ENCODE results near the gene HORMAD2.

The HORMAD2 gene

GRCh38 chr22:30044881-30045493, 35.3 kb upstream of the HORMAD2 start:
- DNase-seq (ENCODE audit: low read depth) = no peak
- no peak for TF ChIP-seq CTCF (conservative IDR thresholded peaks at IDR 0.05; ENCODE audit: low read depth, low read length)
- H3K4me3 ChIP-seq (ENCODE audit: low read depth, low read length) = no peak overlapping the region

GRCh38 chr22:30045494-30045887, 34.8 kb upstream of the HORMAD2 start:
- no peak for TF ChIP-seq CTCF (conservative IDR thresholded peaks at IDR 0.05; ENCODE audit: low read depth, low read length)
- no peak overlapping the region for H3K4me3 ChIP-seq (ENCODE audit: low read depth, low read length)
- DNase-seq (ENCODE audit: low read depth) = no peak

GRCh38 chr22:30045901-30046715, 34.2 kb upstream of the HORMAD2 start:
- no peak overlapping the region for H3K4me3 ChIP-seq (ENCODE audit: low read depth, low read length)
- no peak for TF ChIP-seq CTCF (conservative IDR thresholded peaks at IDR 0.05; ENCODE audit: low read depth, low read length)
- DNase-seq (ENCODE audit: low read depth) = no peak

- DNase-seq (ENCODE audit: low read depth) = no peak
- no peak for TF ChIP-seq CTCF (conservative IDR thresholded peaks at IDR 0.05; ENCODE audit: low read depth, low read length)
- no peak overlapping the region for H3K4me3 ChIP-seq (ENCODE audit: low read depth, low read length)
Observed at GRCh38 chr22:30046716-30047363, 33.4 kb upstream of the HORMAD2 start.

GRCh38 chr22:30047364-30047738, 32.9 kb upstream of the HORMAD2 start:
- no peak overlapping the region for H3K4me3 ChIP-seq (ENCODE audit: low read depth, low read length)
- TF ChIP-seq CTCF (conservative IDR thresholded peaks at IDR 0.05; ENCODE audit: low read depth, low read length) = peak; percentile 31
- DNase-seq (ENCODE audit: low read depth) = peak; percentile 59

GRCh38 chr22:30048681-30049080, 31.6 kb upstream of the HORMAD2 start:
- no peak for TF ChIP-seq CTCF (conservative IDR thresholded peaks at IDR 0.05; ENCODE audit: low read depth, low read length)
- H3K4me3 ChIP-seq (ENCODE audit: low read depth, low read length) = no peak overlapping the region
- no peak for DNase-seq (ENCODE audit: low read depth)
